ENCODE data around the gene NDUFA8.

The NDUFA8 gene

GRCh38 chr9:122125509-122126330 lies 33.9 kb downstream of the NDUFA8 start:
- H3K9me3 ChIP-seq (ENCODE audit: low read length), result no peaks in the 10 kb centered on the region
- no peak overlapping the region for H3K27ac ChIP-seq (ENCODE audit: low read depth, low read length)
- H3K4me3 ChIP-seq (ENCODE audit: low read depth in 1 of 2, low read length in 2 of 2), result peak overlapping the region in 1 of 2 donors; percentile 63
- H3K9ac ChIP-seq (ENCODE audit: low read length), result no peak overlapping the region
- H3K4me1 ChIP-seq (ENCODE audit: insufficient read depth, low read length), result peaks cover 14% of the 10 kb centered on the region
- no peaks in the 10 kb centered on the region for H3K36me3 ChIP-seq (ENCODE audit: insufficient read depth, low read length)
- peaks cover 0 to 11% of the 10 kb centered on the region in 2 donors for H3K27me3 ChIP-seq (ENCODE audit: control insufficient read depth in 1 of 2, insufficient read depth in 2 of 2, low read length in 2 of 2)

- Histone ChIP-seq H3K9ac (ENCODE audit: low read length) (no peak overlapping the region), H3K9me3 (ENCODE audit: low read length) (no peaks in the 10 kb centered on the region)
Observed at GRCh38 chr9:122125158-122125508, 34.4 kb downstream of the NDUFA8 start.

GRCh38 chr9:122124528-122124927 lies 35.1 kb downstream of the NDUFA8 start:
- Histone ChIP-seq H3K9me3 (ENCODE audit: low read length) (no peaks in the 10 kb centered on the region), H3K4me1 (ENCODE audit: insufficient read depth, low read length) (peaks cover 14% of the 10 kb centered on the region), H3K36me3 (ENCODE audit: insufficient read depth, low read length) (no peaks in the 10 kb centered on the region), H3K27me3 (ENCODE audit: control insufficient read depth in 1 of 2, insufficient read depth in 2 of 2, low read length in 2 of 2) (peaks cover 0 to 11% of the 10 kb centered on the region in 2 donors), H3K9ac (ENCODE audit: low read length) (no peak overlapping the region), H3K4me3 (ENCODE audit: low read depth in 1 of 2, low read length in 2 of 2) (no peak overlapping the region), H3K27ac (ENCODE audit: low read depth, low read length) (no peak overlapping the region)

More at GRCh38 chr9:122125158-122125508, 34.4 kb downstream of the NDUFA8 start:
- no peaks in the 10 kb centered on the region for H3K36me3 ChIP-seq (ENCODE audit: insufficient read depth, low read length)
- no peak overlapping the region for H3K4me3 ChIP-seq (ENCODE audit: low read depth in 1 of 2, low read length in 2 of 2)
- peaks cover 0 to 11% of the 10 kb centered on the region in 2 donors for H3K27me3 ChIP-seq (ENCODE audit: control insufficient read depth in 1 of 2, insufficient read depth in 2 of 2, low read length in 2 of 2)
- H3K4me1 ChIP-seq (ENCODE audit: insufficient read depth, low read length), result peaks cover 14% of the 10 kb centered on the region
- no peak overlapping the region for H3K27ac ChIP-seq (ENCODE audit: low read depth, low read length)

DNA sequence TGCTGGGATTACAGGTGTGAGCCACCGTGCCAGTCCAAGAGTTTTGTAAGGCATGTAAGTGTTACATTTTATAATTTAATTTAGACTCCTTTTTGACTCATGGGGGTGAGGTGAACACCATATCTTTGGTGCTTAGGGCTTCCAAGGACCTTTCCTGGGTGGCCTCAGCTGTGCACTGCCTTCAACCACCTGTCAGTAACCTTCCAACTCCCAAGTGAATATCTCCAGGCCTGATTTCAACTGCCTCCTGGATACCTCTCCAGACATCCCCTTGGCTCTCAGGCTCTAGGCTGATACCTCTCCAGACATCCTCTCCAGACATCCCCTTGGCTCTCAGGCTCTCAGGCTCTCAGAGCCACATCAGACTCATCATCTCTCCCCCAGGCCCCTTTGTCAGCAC lies 35.5 kb downstream of the NDUFA8 start:
- Histone ChIP-seq H3K9ac (ENCODE audit: low read length) (no peak overlapping the region), H3K36me3 (ENCODE audit: insufficient read depth, low read length) (no peaks in the 10 kb centered on the region), H3K9me3 (ENCODE audit: low read length) (no peaks in the 10 kb centered on the region), H3K27ac (ENCODE audit: low read depth, low read length) (no peak overlapping the region), H3K4me1 (ENCODE audit: insufficient read depth, low read length) (peaks cover 14% of the 10 kb centered on the region), H3K27me3 (ENCODE audit: control insufficient read depth in 1 of 2, insufficient read depth in 2 of 2, low read length in 2 of 2) (peaks cover 0 to 11% of the 10 kb centered on the region in 2 donors), H3K4me3 (ENCODE audit: low read depth in 1 of 2, low read length in 2 of 2) (no peak overlapping the region)

DNA sequence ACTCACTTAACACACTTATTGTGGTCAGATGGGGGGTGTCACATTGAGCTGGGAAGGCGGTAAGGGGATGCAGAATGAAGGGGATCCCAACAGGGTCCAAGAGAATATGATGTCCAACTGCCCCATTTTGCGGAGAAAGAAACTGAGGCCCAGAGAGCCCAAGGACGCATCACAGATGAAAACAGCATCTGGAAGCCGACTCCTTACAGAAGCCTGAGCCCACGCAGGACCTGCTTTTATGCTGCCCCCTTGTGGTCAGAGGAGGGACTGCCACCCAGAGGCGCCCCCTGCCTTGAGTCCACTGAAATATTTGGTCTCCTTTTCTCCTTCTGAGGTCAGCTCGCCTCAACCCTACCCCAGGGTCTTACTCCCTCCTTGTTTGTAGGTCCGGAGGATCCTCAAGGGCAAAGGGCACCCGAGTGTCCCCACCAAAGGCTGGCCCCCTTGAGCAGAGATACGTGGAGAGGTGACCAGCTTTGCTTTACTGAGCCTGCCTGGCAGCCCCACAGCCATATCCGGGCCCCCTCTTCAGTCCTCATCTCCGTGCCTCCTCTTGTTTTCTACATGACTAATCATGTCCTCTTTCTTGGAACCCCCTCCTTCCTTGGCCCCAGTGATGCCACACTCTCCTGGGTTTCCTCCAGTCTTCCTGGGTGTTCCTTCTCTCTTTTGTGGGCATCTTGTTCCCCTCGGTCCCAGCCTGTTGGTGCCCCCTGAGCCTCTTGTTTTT lies 36.5 kb downstream of the NDUFA8 start:
- Histone ChIP-seq H3K9me3 (ENCODE audit: low read length) (no peaks in the 10 kb centered on the region), H3K27me3 (ENCODE audit: control insufficient read depth in 1 of 2, insufficient read depth in 2 of 2, low read length in 2 of 2) (peaks cover 0 to 11% of the 10 kb centered on the region in 2 donors), H3K27ac (ENCODE audit: low read depth, low read length) (no peak overlapping the region), H3K4me3 (ENCODE audit: low read depth in 1 of 2, low read length in 2 of 2) (no peak overlapping the region), H3K36me3 (ENCODE audit: insufficient read depth, low read length) (no peaks in the 10 kb centered on the region), H3K9ac (ENCODE audit: low read length) (no peak overlapping the region), H3K4me1 (ENCODE audit: insufficient read depth, low read length) (peaks cover 14% of the 10 kb centered on the region)

DNA sequence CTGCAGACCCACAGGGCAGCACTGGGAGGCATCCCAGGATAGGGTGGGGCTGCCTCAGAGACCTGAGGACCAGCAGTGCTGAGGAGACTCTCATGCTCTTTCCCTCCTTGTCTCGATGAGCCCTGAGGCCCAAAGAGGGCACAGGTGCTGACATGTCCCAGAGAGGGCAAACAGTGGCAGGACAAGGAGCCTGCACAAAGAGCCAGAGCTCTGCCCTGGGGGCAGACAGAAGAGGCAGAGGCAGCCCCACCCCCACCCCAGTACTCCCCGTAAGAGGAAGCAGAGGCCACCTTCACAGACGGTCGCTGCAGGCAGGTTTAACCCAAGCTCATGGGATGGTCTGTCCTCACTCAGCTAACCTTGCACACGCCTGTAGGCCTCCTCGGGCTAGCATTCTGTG lies 37.1 kb downstream of the NDUFA8 start:
- Histone ChIP-seq H3K4me3 (ENCODE audit: low read depth in 1 of 2, low read length in 2 of 2) (no peak overlapping the region), H3K27ac (ENCODE audit: low read depth, low read length) (no peak overlapping the region), H3K36me3 (ENCODE audit: insufficient read depth, low read length) (no peaks in the 10 kb centered on the region), H3K27me3 (ENCODE audit: control insufficient read depth in 1 of 2, insufficient read depth in 2 of 2, low read length in 2 of 2) (peaks cover 0 to 8% of the 10 kb centered on the region in 2 donors), H3K4me1 (ENCODE audit: insufficient read depth, low read length) (peaks cover 14% of the 10 kb centered on the region), H3K9me3 (ENCODE audit: low read length) (no peaks in the 10 kb centered on the region), H3K9ac (ENCODE audit: low read length) (no peak overlapping the region)

- Histone ChIP-seq H3K4me1 (ENCODE audit: insufficient read depth, low read length) (peaks cover 14% of the 10 kb centered on the region), H3K27me3 (ENCODE audit: control insufficient read depth in 1 of 2, insufficient read depth in 2 of 2, low read length in 2 of 2) (peaks cover 0 to 2% of the 10 kb centered on the region in 2 donors), H3K9me3 (ENCODE audit: low read length) (no peaks in the 10 kb centered on the region), H3K9ac (ENCODE audit: low read length) (no peak overlapping the region), H3K36me3 (ENCODE audit: insufficient read depth, low read length) (no peaks in the 10 kb centered on the region), H3K4me3 (ENCODE audit: low read depth in 1 of 2, low read length in 2 of 2) (no peak overlapping the region), H3K27ac (ENCODE audit: low read depth, low read length) (no peak overlapping the region)
Observed at GRCh38 chr9:122121931-122122330, 37.6 kb downstream of the NDUFA8 start.

- Histone ChIP-seq H3K4me1 (ENCODE audit: insufficient read depth, low read length) (peaks cover 12% of the 10 kb centered on the region), H3K9ac (ENCODE audit: low read length) (no peak overlapping the region), H3K4me3 (ENCODE audit: low read depth in 1 of 2, low read length in 2 of 2) (no peak overlapping the region), H3K9me3 (ENCODE audit: low read length) (no peaks in the 10 kb centered on the region), H3K36me3 (ENCODE audit: insufficient read depth, low read length) (no peaks in the 10 kb centered on the region), H3K27me3 (ENCODE audit: control insufficient read depth in 1 of 2, insufficient read depth in 2 of 2, low read length in 2 of 2) (no peaks in the 10 kb centered on the region), H3K27ac (ENCODE audit: low read depth, low read length) (no peak overlapping the region)
Observed at GRCh38 chr9:122121391-122121790, 38.2 kb downstream of the NDUFA8 start.

- Histone ChIP-seq H3K27me3 (ENCODE audit: control insufficient read depth in 1 of 2, insufficient read depth in 2 of 2, low read length in 2 of 2) (no peaks in the 10 kb centered on the region), H3K9ac (ENCODE audit: low read length) (no peak overlapping the region), H3K36me3 (ENCODE audit: insufficient read depth, low read length) (no peaks in the 10 kb centered on the region), H3K4me3 (ENCODE audit: low read depth in 1 of 2, low read length in 2 of 2) (no peak overlapping the region), H3K4me1 (ENCODE audit: insufficient read depth, low read length) (peaks cover 3% of the 10 kb centered on the region), H3K9me3 (ENCODE audit: low read length) (no peaks in the 10 kb centered on the region), H3K27ac (ENCODE audit: low read depth, low read length) (no peak overlapping the region)
Observed at GRCh38 chr9:122120316-122121071, 39.1 kb downstream of the NDUFA8 start.

DNA sequence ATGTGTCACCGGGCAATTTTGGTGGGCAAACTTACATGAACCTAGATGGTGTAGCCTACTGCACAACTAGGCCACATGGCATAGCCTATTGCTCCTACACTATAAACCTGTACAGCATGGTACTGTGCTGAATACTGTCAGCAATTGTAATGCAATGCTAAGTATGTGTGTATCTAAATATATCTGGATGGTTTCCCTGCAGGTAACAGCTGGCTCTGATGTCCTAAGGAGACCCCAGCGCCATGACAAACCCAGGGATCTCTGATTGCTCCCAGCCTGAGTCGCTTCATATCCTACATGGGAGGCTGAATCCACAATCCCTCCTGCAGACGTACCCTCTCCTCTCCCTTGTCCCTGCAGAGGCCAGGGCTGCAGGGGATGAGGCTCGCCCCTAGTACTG lies 39.9 kb downstream of the NDUFA8 start:
- H3K27me3 ChIP-seq (ENCODE audit: control insufficient read depth in 1 of 2, insufficient read depth in 2 of 2, low read length in 2 of 2), result no peaks in the 10 kb centered on the region
- no peak overlapping the region for H3K27ac ChIP-seq (ENCODE audit: low read depth, low read length)
- H3K9me3 ChIP-seq (ENCODE audit: low read length), result no peaks in the 10 kb centered on the region
- H3K9ac ChIP-seq (ENCODE audit: low read length), result no peak overlapping the region
- no peak overlapping the region for H3K4me3 ChIP-seq (ENCODE audit: low read depth in 1 of 2, low read length in 2 of 2)
- no peaks in the 10 kb centered on the region for H3K4me1 ChIP-seq (ENCODE audit: insufficient read depth, low read length)
- no peaks in the 10 kb centered on the region for H3K36me3 ChIP-seq (ENCODE audit: insufficient read depth, low read length)

DNA sequence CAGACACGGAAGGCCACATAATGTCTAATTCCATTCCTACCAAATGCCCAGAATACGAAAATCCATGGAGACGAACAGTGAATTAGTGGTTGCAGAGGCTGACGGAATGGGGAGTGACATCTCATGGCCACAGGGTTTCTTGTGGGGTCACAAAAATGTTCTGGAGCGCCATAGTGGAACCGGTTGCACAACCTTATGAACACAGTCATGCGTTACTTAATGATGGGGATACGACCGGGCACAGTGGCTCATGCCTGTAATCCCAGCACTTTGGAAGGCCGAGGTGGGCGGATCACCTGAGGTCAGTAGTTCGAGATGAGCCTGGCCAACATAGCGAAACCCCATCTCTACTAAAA lies 40.4 kb downstream of the NDUFA8 start:
- no peaks in the 10 kb centered on the region for H3K36me3 ChIP-seq (ENCODE audit: insufficient read depth, low read length)
- no peak overlapping the region for H3K27ac ChIP-seq (ENCODE audit: low read depth, low read length)
- H3K27me3 ChIP-seq (ENCODE audit: control insufficient read depth in 1 of 2, insufficient read depth in 2 of 2, low read length in 2 of 2), result no peaks in the 10 kb centered on the region
- H3K9ac ChIP-seq (ENCODE audit: low read length), result no peak overlapping the region
- no peaks in the 10 kb centered on the region for H3K4me1 ChIP-seq (ENCODE audit: insufficient read depth, low read length)
- H3K9me3 ChIP-seq (ENCODE audit: low read length), result no peaks in the 10 kb centered on the region
- no peak overlapping the region for H3K4me3 ChIP-seq (ENCODE audit: low read depth in 1 of 2, low read length in 2 of 2)
